Stomach (tissue), 4 donors: ENCODE measurements around the gene C10orf105.

Experiments used
- POLR2A ChIP-seq, 4 donors: fragments of 450-650 bp; IDR thresholded peaks; one replicate each; pipeline ENCODE4 v1.6.1; 2016; ENCODE audit warnings: antibody characterized with exemption in 4 of 4, control low read depth in 2 of 4, mild to moderate bottlenecking in 1 of 4, moderate library complexity in 1 of 4
- POLR2AphosphoS5 ChIP-seq, 3 donors: sonication (generic); formaldehyde crosslinking; IDR thresholded peaks; one replicate each; pipeline ENCODE4 v1.6.1; 2016; ENCODE audit warnings: antibody characterized with exemption in 3 of 3
- TF ChIP-seq, protein P1 (sequence below), 7 experiments: fragments of 450-650 bp in 4 of 7; fragments of 200-600 bp in 3 of 7; sonication (generic) in 3 of 7; IDR thresholded peaks; one replicate each; pipeline ENCODE4 v1.5.1; 2016 to 2019; ENCODE audit warnings: antibody characterized with exemption in 7 of 7, control low read depth in 2 of 7, mild to moderate bottlenecking in 1 of 7

DNA sequence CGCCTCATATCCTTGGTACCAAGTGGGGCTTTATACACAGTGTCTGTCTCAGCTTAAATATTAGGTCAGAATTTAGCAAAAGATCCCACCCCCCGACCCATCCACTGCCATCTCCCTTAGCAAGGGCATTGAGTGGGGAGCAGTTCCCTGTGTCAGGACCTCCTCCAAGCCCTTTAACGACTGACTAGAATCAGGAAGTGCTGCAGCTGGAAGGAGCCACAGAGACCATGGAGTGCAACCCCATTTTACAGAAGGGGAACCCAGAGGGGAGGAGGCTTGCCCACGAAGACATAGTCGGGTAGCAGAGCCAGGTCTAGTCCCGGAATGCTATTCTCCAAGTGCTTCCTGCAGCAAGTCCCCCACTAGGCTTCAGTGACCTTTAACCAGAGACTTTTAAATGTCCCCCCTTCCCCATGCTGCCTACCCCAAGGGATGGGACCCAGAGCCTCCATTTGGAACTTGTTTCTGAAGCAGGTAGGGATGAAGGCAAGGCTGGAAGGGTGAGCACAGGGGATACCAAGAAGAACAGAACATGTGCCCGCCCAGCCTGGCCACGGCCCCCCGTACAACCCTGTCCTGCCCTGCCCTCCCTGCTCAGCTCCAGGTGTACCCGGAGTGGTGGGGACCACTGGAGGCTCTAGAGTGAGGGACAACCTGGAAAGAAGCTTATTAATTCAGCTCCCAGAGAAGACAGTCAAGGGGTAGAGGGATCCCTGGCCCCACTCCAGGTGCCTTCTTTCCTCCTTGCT lies 41.3 kb downstream of the C10orf105 start:
- TF ChIP-seq POLR2AphosphoS5 (IDR thresholded peaks at IDR 0.05) (no peak), POLR2A (IDR thresholded peaks at IDR 0.05) (no peak)
- TF ChIP-seq, protein P1, sequence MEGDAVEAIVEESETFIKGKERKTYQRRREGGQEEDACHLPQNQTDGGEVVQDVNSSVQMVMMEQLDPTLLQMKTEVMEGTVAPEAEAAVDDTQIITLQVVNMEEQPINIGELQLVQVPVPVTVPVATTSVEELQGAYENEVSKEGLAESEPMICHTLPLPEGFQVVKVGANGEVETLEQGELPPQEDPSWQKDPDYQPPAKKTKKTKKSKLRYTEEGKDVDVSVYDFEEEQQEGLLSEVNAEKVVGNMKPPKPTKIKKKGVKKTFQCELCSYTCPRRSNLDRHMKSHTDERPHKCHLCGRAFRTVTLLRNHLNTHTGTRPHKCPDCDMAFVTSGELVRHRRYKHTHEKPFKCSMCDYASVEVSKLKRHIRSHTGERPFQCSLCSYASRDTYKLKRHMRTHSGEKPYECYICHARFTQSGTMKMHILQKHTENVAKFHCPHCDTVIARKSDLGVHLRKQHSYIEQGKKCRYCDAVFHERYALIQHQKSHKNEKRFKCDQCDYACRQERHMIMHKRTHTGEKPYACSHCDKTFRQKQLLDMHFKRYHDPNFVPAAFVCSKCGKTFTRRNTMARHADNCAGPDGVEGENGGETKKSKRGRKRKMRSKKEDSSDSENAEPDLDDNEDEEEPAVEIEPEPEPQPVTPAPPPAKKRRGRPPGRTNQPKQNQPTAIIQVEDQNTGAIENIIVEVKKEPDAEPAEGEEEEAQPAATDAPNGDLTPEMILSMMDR (IDR thresholded peaks at IDR 0.05), result no peak
